HTR-8/SVneo (cell line): Measurements from ENCODE around the gene SGPP2.
A peak's percentile ranks its signal among the peaks of the same experiment; 100 is the strongest.

Source experiments
- DNase-seq: peaks from one replicate; pipeline ENCODE4 v3.0.0; 2011; ENCODE audit warnings: low spot score, mixed read lengths; ENCODE audit not compliant: insufficient read length
- FAIRE-seq: peaks from 2 replicates; lab custom pipeline; 2011; peaks lifted over from hg19 to GRCh38; lab: Jason Lieb, UNC

The SGPP2 gene

GRCh38 chr2:222459983-222460382 is 35.6 kb downstream of the SGPP2 start:
- FAIRE-seq, result no peak

GRCh38 chr2:222465746-222466145 is 41.4 kb downstream of the SGPP2 start:
- DNase-seq, result no peak
- FAIRE-seq, result no peak

More at GRCh38 chr2:222459983-222460382, 35.6 kb downstream of the SGPP2 start:
- no peak for DNase-seq

GRCh38 chr2:222468346-222468745 is 44.0 kb downstream of the SGPP2 start:
- no peak for FAIRE-seq
- DNase-seq, result no peak

- no peak for DNase-seq
Observed at GRCh38 chr2:222470802-222471468, 46.6 kb downstream of the SGPP2 start.

GRCh38 chr2:222477962-222478608 is 53.7 kb downstream of the SGPP2 start:
- DNase-seq, result no peak
- peak; percentile 54 for FAIRE-seq

More at GRCh38 chr2:222470802-222471468, 46.6 kb downstream of the SGPP2 start:
- no peak for FAIRE-seq

- DNase-seq, result no peak
- FAIRE-seq, result no peak
Observed at GRCh38 chr2:222479859-222480258, 55.5 kb downstream of the SGPP2 start.

GRCh38 chr2:222480497-222480896 is 56.2 kb downstream of the SGPP2 start:
- FAIRE-seq (no peak), DNase-seq (no peak)

- FAIRE-seq (no peak), DNase-seq (no peak)
Observed at GRCh38 chr2:222481941-222482340, 57.6 kb downstream of the SGPP2 start.

GRCh38 chr2:222483513-222484039 is 59.2 kb downstream of the SGPP2 start:
- FAIRE-seq, result no peak

GRCh38 chr2:222485367-222486211 is 61.2 kb downstream of the SGPP2 start:
- FAIRE-seq (no peak), DNase-seq (no peak)

More at GRCh38 chr2:222483513-222484039, 59.2 kb downstream of the SGPP2 start:
- DNase-seq, result no peak

- DNase-seq (no peak), FAIRE-seq (no peak)
Observed at GRCh38 chr2:222490131-222490530, 65.8 kb downstream of the SGPP2 start.

- no peak for FAIRE-seq
- no peak for DNase-seq
Observed at GRCh38 chr2:222492683-222493082, 68.3 kb downstream of the SGPP2 start.

- FAIRE-seq, result no peak
Observed at GRCh38 chr2:222494104-222494739, 69.9 kb downstream of the SGPP2 start.

GRCh38 chr2:222495388-222495787 is 71.0 kb downstream of the SGPP2 start:
- DNase-seq (no peak), FAIRE-seq (no peak)

More at GRCh38 chr2:222494104-222494739, 69.9 kb downstream of the SGPP2 start:
- DNase-seq, result no peak

- FAIRE-seq (no peak), DNase-seq (no peak)
Observed at GRCh38 chr2:222499226-222499625, 74.9 kb downstream of the SGPP2 start.

GRCh38 chr2:222504191-222504590 is 79.8 kb downstream of the SGPP2 start:
- FAIRE-seq (no peak), DNase-seq (no peak)

- DNase-seq (no peak), FAIRE-seq (no peak)
Observed at GRCh38 chr2:222504719-222505118, 80.4 kb downstream of the SGPP2 start.

GRCh38 chr2:222506230-222506935 is 82.0 kb downstream of the SGPP2 start:
- FAIRE-seq, result no peak

GRCh38 chr2:222514901-222515300 is 90.6 kb downstream of the SGPP2 start:
- no peak for FAIRE-seq
- DNase-seq, result no peak

More at GRCh38 chr2:222506230-222506935, 82.0 kb downstream of the SGPP2 start:
- DNase-seq, result no peak
